BE2C (cell line): ENCODE results near the gene GSE1.

Experiments used
- DNase-seq: peaks from one replicate; pipeline ENCODE4 v3.0.0-alpha.2; 2020
- H3K27me3 ChIP-seq: fragments of 250-450 bp; sonication (Bioruptor Pico); 2 replicates; pipeline ENCODE4 v1.5.1; 2020; ENCODE audit warnings: mild to moderate bottlenecking
- H3K36me3 ChIP-seq: fragments of 250-450 bp; sonication (Bioruptor Pico); 2 replicates; pipeline ENCODE4 v1.5.1; 2020; ENCODE audit warnings: mild to moderate bottlenecking
- H3K4me1 ChIP-seq: fragments of 250-450 bp; sonication (Bioruptor Pico); 2 replicates; pipeline ENCODE4 v1.5.1; 2020
- H3K4me3 ChIP-seq: 2 replicates; pipeline ENCODE4 v1.5.1; 2011; ENCODE audit warnings: low read depth, low read length
- H3K9me3 ChIP-seq: fragments of 250-450 bp; sonication (Bioruptor Pico); 2 replicates; pipeline ENCODE4 v1.5.1; 2020
- TF ChIP-seq, protein P1 (sequence below): IDR thresholded peaks from 2 replicates; pipeline ENCODE4 v1.5.1; 2012; ENCODE audit warnings: mild to moderate bottlenecking, low read depth, low read length

GSE1 gene

GRCh38 chr16:85656351-85657266 is 43.5 kb downstream of the GSE1 start:
- Histone ChIP-seq H3K9me3 (no peaks in the 10 kb centered on the region), H3K4me1 (peaks cover 17% of the 10 kb centered on the region), H3K36me3 (peaks cover 94% of the 10 kb centered on the region)

GRCh38 chr16:85657267-85657650 is 44.1 kb downstream of the GSE1 start:
- H3K4me3 ChIP-seq = no peak overlapping the region
- no peaks in the 10 kb centered on the region for H3K27me3 ChIP-seq
- TF ChIP-seq, protein P1, sequence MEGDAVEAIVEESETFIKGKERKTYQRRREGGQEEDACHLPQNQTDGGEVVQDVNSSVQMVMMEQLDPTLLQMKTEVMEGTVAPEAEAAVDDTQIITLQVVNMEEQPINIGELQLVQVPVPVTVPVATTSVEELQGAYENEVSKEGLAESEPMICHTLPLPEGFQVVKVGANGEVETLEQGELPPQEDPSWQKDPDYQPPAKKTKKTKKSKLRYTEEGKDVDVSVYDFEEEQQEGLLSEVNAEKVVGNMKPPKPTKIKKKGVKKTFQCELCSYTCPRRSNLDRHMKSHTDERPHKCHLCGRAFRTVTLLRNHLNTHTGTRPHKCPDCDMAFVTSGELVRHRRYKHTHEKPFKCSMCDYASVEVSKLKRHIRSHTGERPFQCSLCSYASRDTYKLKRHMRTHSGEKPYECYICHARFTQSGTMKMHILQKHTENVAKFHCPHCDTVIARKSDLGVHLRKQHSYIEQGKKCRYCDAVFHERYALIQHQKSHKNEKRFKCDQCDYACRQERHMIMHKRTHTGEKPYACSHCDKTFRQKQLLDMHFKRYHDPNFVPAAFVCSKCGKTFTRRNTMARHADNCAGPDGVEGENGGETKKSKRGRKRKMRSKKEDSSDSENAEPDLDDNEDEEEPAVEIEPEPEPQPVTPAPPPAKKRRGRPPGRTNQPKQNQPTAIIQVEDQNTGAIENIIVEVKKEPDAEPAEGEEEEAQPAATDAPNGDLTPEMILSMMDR = no peak
- no peak for DNase-seq
- peaks cover 11% of the 10 kb centered on the region for H3K4me1 ChIP-seq
- no peaks in the 10 kb centered on the region for H3K9me3 ChIP-seq
- peaks cover 94% of the 10 kb centered on the region for H3K36me3 ChIP-seq

More at GRCh38 chr16:85656351-85657266, 43.5 kb downstream of the GSE1 start:
- no peak for DNase-seq
- TF ChIP-seq, protein P1 = no peak
- no peak overlapping the region for H3K4me3 ChIP-seq
- H3K27me3 ChIP-seq = no peaks in the 10 kb centered on the region

DNA sequence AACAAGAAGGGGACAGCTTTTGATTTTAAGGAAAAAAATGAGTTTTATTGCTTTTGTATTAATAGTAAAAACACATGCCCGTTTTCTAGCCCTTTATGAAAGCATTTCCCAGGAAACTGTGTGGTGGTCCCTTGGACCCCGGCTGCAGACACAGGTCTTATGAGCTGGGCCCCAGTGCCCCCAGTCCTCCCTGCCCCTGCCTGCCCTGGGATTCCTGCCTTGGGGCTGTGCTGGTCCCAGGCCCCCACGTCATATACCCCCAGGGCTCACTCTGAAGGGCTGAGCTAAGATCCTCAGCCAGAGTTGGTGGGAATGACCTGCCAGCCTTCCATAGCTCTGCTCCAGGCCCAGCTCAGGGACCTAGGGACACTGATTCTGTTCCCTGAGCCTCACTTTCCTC is 44.9 kb downstream of the GSE1 start:
- Histone ChIP-seq H3K27me3 (no peaks in the 10 kb centered on the region), H3K9me3 (no peaks in the 10 kb centered on the region), H3K4me3 (no peak overlapping the region), H3K36me3 (peaks cover 96% of the 10 kb centered on the region), H3K4me1 (peaks cover 4% of the 10 kb centered on the region; the same call in 1 of the 2 replicates)
- TF ChIP-seq, protein P1 = no peak
- no peak for DNase-seq

GRCh38 chr16:85658504-85659326 is 45.6 kb downstream of the GSE1 start:
- TF ChIP-seq, protein P1 = no peak
- Histone ChIP-seq H3K4me3 (no peak overlapping the region), H3K9me3 (no peaks in the 10 kb centered on the region), H3K27me3 (no peaks in the 10 kb centered on the region), H3K36me3 (peaks cover 99% of the 10 kb centered on the region), H3K4me1 (peaks cover 4% of the 10 kb centered on the region; the same call in 1 of the 2 replicates)
- no peak for DNase-seq

DNA sequence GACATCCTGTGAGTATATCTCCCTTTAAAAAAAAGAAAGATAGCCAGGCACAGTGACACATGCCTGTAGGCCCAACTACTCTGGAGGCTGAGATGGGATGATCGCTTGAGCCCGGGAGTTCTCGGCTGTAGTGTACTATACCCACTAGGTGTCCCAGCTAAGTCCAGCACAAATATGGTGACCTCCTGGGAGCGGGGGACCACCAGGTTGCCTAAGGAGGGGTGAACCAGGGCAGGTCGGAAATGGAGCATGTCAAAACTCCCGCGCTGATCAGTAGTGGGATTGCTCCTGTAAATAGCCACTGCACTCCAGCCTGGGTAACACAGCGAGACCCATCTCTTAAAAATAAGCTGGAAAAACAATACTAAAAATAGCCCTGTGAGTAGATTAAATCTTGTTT is 46.2 kb downstream of the GSE1 start:
- Histone ChIP-seq H3K4me3 (no peak overlapping the region), H3K27me3 (no peaks in the 10 kb centered on the region), H3K36me3 (peaks cover 99% of the 10 kb centered on the region), H3K4me1 (peaks cover 4% of the 10 kb centered on the region; the same call in 1 of the 2 replicates), H3K9me3 (no peaks in the 10 kb centered on the region)
- no peak for DNase-seq
- TF ChIP-seq, protein P1 = no peak
